Pancreas (tissue), 10 donors: ENCODE data around the gene KRT32. TPM values are rescaled to one million over a fixed set of nuclear protein-coding genes. Genes with fewer than 3 reads are reported as not detected.

Experiments
- ATAC-seq, 4 donors: fragments of 200-7000 bp; cut with Tn5 transposase; one replicate each; pipeline versions ENCODE4 v1.8.0 to v1.9.1; 2020; ENCODE audit warnings: mild to moderate bottlenecking in 4 of 4, moderate library complexity in 4 of 4
- DNase-seq, 6 donors: peaks; one replicate each; pipeline ENCODE4 v3.0.0-alpha.2; 2020
- FAIRE-seq: peaks from 2 replicates; lab custom pipeline; 2012; peaks lifted over from hg19 to GRCh38; lab: Jason Lieb, UNC
- H3K27ac ChIP-seq, 4 donors: fragments of 200-600 bp; sonication (generic); 1 replicate in 3 of 4; 2 replicates in 1 of 4; pipeline versions ENCODE4 v1.5.0 to v1.8.0; 2020
- H3K27me3 ChIP-seq, 4 donors: fragments of 200-600 bp; one replicate each; pipeline ENCODE4 v1.8.0; 2021
- H3K36me3 ChIP-seq, 3 donors: fragments of 200-600 bp; sonication (generic) in 1 of 3; one replicate each; pipeline versions ENCODE4 v1.5.0 to v1.8.0; 2020 to 2021
- H3K4me1 ChIP-seq, 3 donors: fragments of 200-600 bp; one replicate each; pipeline ENCODE4 v1.8.0; 2021
- H3K4me3 ChIP-seq, 4 donors: fragments of 200-600 bp; sonication (generic) in 2 of 4; one replicate each; pipeline versions ENCODE4 v1.5.0 to v1.8.0; 2020 to 2021
- H3K9me3 ChIP-seq, 4 donors: fragments of 200-600 bp; one replicate each; pipeline ENCODE4 v1.8.0; 2021
- CTCF ChIP-seq, 4 donors: fragments of 200-600 bp; sonication (generic) in 3 of 4; IDR thresholded peaks; one replicate each; pipeline versions ENCODE4 v1.5.0 to v1.8.0; 2021; ENCODE audit warnings: antibody characterized with exemption in 4 of 4
- WGBS, 2 donors: extraction: QIAGEN DNeasy Blood & Tissue Kit; methylation state at CpG; one replicate each; pipeline ENCODE4 v1.1.7; 2013; 5-methylcytosine and 5-hydroxymethylcytosine counted together
- intact Hi-C, 3 donors: fragments of 100-400 bp; cut with DNase I; formaldehyde crosslinking; loops; one replicate each; pipeline versions ENCODE4 v1.11.1 to v1.14.2; 2022
- polyA plus RNA-seq, 2 donors: library from polyadenylated mRNA; stranded (reverse); fragments of 200-250 nt; gene quantifications; one replicate each; pipeline ENCODE4 v1.2.3, GENCODE V29; 2013
- total RNA-seq, 6 donors: library from RNA; stranded (reverse); fragmentation: NEBNext Ultra II Directional in 4 of 6; extraction: Animal tissue kit (Norgen Biotek cat#: 25700) in 4 of 6; gene quantifications; one replicate each; pipeline versions ENCODE4 v1.2.1 to v1.2.4, GENCODE V29; 2021 to 2023
- donor health status: healthy with polysubstance abuse.
- donor health status: DM: no; HTN: no; CAD: no; lungs with moderate emphysema.
- donor health status: DM: no; HTN: no; CAD: no.
- donor health status: control.
- donor health status: control.
- donor health status: Bipolar disorder and iron deficiency.
- donor health status: DM: yes; HTN: yes; CAD: no.
- donor health status: DM: no; HTN: no; CAD: no.
- donor health status: DM: no; HTN: no; CAD: no.
- donor health status: DM: yes; HTN: yes; CAD: no.

Gene KRT32
- total and polyA plus RNA-seq, 8 donors = 0.05 TPM; not detected in 7

- DNase-seq (no peak), FAIRE-seq (no peak), ATAC-seq (no peak)
- no peaks in the 10 kb centered on the region for H3K36me3 ChIP-seq
- intact Hi-C loops = no loop called here
- WGBS, 2 donors = 36 to 53% methylated on average over 2 of the region's 2 CpGs
- no peak overlapping the region for H3K4me3 ChIP-seq
- no peak for TF ChIP-seq CTCF (IDR thresholded peaks at IDR 0.05)
- no peaks in the 10 kb centered on the region for H3K9me3 ChIP-seq
- no peak overlapping the region for H3K27ac ChIP-seq
- H3K4me1 ChIP-seq = no peaks in the 10 kb centered on the region
- H3K27me3 ChIP-seq = no peaks in the 10 kb centered on the region
These were observed 20.4 kb downstream of the KRT32 start for GRCh38 chr17:41446806-41447205.

GRCh38 chr17:41444640-41445039, 22.5 kb downstream of the KRT32 start:
- H3K27me3 ChIP-seq = no peaks in the 10 kb centered on the region
- H3K4me1 ChIP-seq = no peaks in the 10 kb centered on the region
- no peak for DNase-seq
- intact Hi-C loops = no loop called here
- no peak for ATAC-seq
- 45 to 56% methylated on average over 3 of the region's 3 CpGs for WGBS, 2 donors
- no peak overlapping the region for H3K4me3 ChIP-seq
- no peak for TF ChIP-seq CTCF (IDR thresholded peaks at IDR 0.05)
- H3K36me3 ChIP-seq = no peaks in the 10 kb centered on the region
- H3K9me3 ChIP-seq = no peaks in the 10 kb centered on the region
- FAIRE-seq = no peak
- H3K27ac ChIP-seq = no peak overlapping the region

- WGBS, 2 donors = 18 to 24% methylated on average over 1 of the region's 1 CpG
- ATAC-seq = no peak
- TF ChIP-seq CTCF (IDR thresholded peaks at IDR 0.05) = no peak
- Histone ChIP-seq H3K9me3 (no peaks in the 10 kb centered on the region), H3K27me3 (no peaks in the 10 kb centered on the region), H3K4me1 (no peaks in the 10 kb centered on the region), H3K36me3 (no peaks in the 10 kb centered on the region), H3K4me3 (no peak overlapping the region), H3K27ac (no peak overlapping the region)
- intact Hi-C loops = no loop called here
- DNase-seq = no peak
- no peak for FAIRE-seq
These were observed 23.0 kb downstream of the KRT32 start for GRCh38 chr17:41444186-41444585.

GRCh38 chr17:41442739-41443138, 24.4 kb downstream of the KRT32 start:
- H3K27me3 ChIP-seq = no peaks in the 10 kb centered on the region
- H3K27ac ChIP-seq = no peak overlapping the region
- H3K9me3 ChIP-seq = no peaks in the 10 kb centered on the region
- no peaks in the 10 kb centered on the region for H3K4me1 ChIP-seq
- 53 to 79% methylated on average over 4 of the region's 4 CpGs for WGBS, 2 donors
- no peak overlapping the region for H3K4me3 ChIP-seq
- intact Hi-C loops = no loop called here
- no peaks in the 10 kb centered on the region for H3K36me3 ChIP-seq
- FAIRE-seq (no peak), ATAC-seq (no peak), DNase-seq (no peak)
- no peak for TF ChIP-seq CTCF (IDR thresholded peaks at IDR 0.05)

- TF ChIP-seq CTCF (IDR thresholded peaks at IDR 0.05) = no peak
- WGBS, 2 donors = 79 to 89% methylated on average over 10 of the region's 10 CpGs
- Histone ChIP-seq H3K27me3 (no peaks in the 10 kb centered on the region), H3K4me3 (no peak within 1 kb of the TSS), H3K9me3 (no peaks in the 10 kb centered on the region), H3K36me3 (no peaks in the 10 kb centered on the region), H3K27ac (no peak within 1 kb of the TSS), H3K4me1 (no peaks in the 10 kb centered on the region)
- ATAC-seq (no peak), FAIRE-seq (no peak), DNase-seq (no peak)
- intact Hi-C loops = no loop called here
These were observed 26.6 kb downstream of the KRT32 start, which contains the start of gene KRT38 for GRCh38 chr17:41440531-41441033. Gene KRT38, minus strand, starts transcription at chr17:41440983. Its CDS starts 62 bp downstream, at chr17:41440921.
